Vagina (tissue), 2 donors: ENCODE data around the gene DNAH2. TPM values are rescaled to one million over a fixed set of nuclear protein-coding genes. Genes with fewer than 3 reads are reported as not detected.

ENCODE experiments used
- DNase-seq, 2 donors: peaks; one replicate each; pipeline ENCODE4 v3.0.0-alpha.2; 2017; ENCODE audit errors: extremely low spot score in 2 of 2
- H3K27ac ChIP-seq: fragments of 200-600 bp; sonication (generic); one replicate; pipeline ENCODE4 v1.5.1; 2019
- H3K27me3 ChIP-seq: fragments of 200-600 bp; sonication (generic); one replicate; pipeline ENCODE4 v1.5.1; 2019
- H3K36me3 ChIP-seq, 2 donors: fragments of 200-600 bp; sonication (generic); one replicate each; pipeline ENCODE4 v1.5.1; 2017 to 2019
- H3K4me1 ChIP-seq: fragments of 200-600 bp; sonication (generic); one replicate; pipeline ENCODE4 v1.5.1; 2019
- H3K4me3 ChIP-seq, 2 donors: fragments of 200-600 bp; sonication (generic); 1 replicate in 1 of 2; 2 replicates in 1 of 2; pipeline ENCODE4 v1.5.1; 2016 to 2019
- H3K9me3 ChIP-seq: fragments of 200-600 bp; sonication (generic); one replicate; pipeline ENCODE4 v1.5.1; 2019
- CTCF ChIP-seq, 3 experiments: fragments of 450-650 bp in 2 of 3; fragments of 200-600 bp in 1 of 3; sonication (generic) in 1 of 3; IDR thresholded peaks; one replicate each; pipeline ENCODE4 v1.5.1; 2017 to 2019; ENCODE audit warnings: antibody characterized with exemption in 3 of 3, mild to moderate bottlenecking in 2 of 3, moderate library complexity in 2 of 3
- POLR2A ChIP-seq, 2 donors: fragments of 450-650 bp; IDR thresholded peaks; one replicate each; pipeline ENCODE4 v1.6.1; 2017; ENCODE audit warnings: antibody characterized with exemption in 2 of 2, mild to moderate bottlenecking in 2 of 2, moderate library complexity in 2 of 2
- POLR2AphosphoS5 ChIP-seq, 2 donors: sonication (generic); formaldehyde crosslinking; IDR thresholded peaks; one replicate each; pipeline ENCODE4 v1.9.0; 2017; ENCODE audit warnings: antibody characterized with exemption in 2 of 2, mild to moderate bottlenecking in 2 of 2, low read depth in 1 of 2; ENCODE audit not compliant: insufficient read depth in 1 of 2
- intact Hi-C: fragments of 100-400 bp; cut with DNase I; formaldehyde crosslinking; loops from one replicate; pipeline ENCODE4 v1.15.1; 2023
- total RNA-seq: library from RNA; depleted of rRNA; stranded (reverse); fragments of >200 nt; gene quantifications from one replicate; pipeline ENCODE4 v1.2.3, GENCODE V29; 2016

DNAH2 gene
- total RNA-seq, 1 donor from 2014 or later = 0.49 TPM

DNA sequence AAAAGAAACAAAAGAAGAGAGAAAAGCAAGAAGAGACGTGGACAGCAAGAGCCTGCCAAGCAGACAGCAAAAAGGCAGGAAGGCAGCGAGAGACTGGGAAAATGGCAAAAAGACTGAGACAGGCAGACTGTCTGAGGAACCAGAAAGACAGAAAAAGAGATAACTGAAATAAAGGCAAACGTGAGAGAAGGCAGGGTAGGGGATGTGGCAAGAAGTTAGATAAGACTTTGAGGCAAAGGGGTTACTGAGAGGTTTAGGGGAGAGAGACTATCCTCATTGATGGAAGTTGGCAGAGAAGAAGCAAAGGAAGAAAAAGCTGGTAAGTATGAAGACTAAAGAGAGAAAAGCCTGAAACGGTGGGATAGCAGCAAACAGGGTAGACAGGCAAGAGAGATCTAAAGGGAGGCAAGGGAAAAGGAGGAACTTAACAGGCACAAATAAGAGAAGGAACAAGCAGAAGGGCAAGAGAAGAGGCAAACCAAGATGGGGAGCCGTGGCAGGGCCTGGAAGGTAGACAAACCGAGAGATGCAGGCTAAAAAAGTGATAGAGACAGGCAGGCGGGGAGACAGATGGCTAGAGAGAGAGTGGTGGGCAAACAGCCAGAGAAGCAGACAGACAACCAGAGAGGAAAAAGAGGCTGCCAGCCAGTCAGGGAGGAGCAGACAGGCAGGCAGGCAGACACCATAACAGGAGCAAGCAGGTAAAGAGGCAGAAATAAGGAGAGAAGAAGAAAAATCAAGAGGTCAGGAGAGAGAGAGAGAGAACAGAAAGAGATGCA lies 163.9 kb downstream of the DNAH2 start:
- Histone ChIP-seq H3K27me3 (no peaks in the 10 kb centered on the region), H3K4me3 (no peak overlapping the region), H3K27ac (peak overlapping the region; percentile 98), H3K36me3 (peaks cover 0 to 9% of the 10 kb centered on the region in 2 donors), H3K4me1 (peaks cover 38% of the 10 kb centered on the region), H3K9me3 (no peaks in the 10 kb centered on the region)
- peak in 1 of 2 donors; percentile 79 for DNase-seq
- intact Hi-C loops = no loop called here
- TF ChIP-seq POLR2A (IDR thresholded peaks at IDR 0.05) = no peak

GRCh38 chr17:7882068-7882467 lies 164.5 kb downstream of the DNAH2 start:
- TF ChIP-seq POLR2A (IDR thresholded peaks at IDR 0.05) = no peak
- no peak for TF ChIP-seq POLR2AphosphoS5 (IDR thresholded peaks at IDR 0.05; ENCODE audit: insufficient read depth in 1 of 2, low read depth in 1 of 2)
- TF ChIP-seq CTCF (IDR thresholded peaks at IDR 0.05) = no peak
- Histone ChIP-seq H3K9me3 (no peaks in the 10 kb centered on the region), H3K36me3 (peaks cover 0 to 9% of the 10 kb centered on the region in 2 donors), H3K27ac (peak overlapping the region; percentile 98), H3K27me3 (no peaks in the 10 kb centered on the region), H3K4me1 (peaks cover 44% of the 10 kb centered on the region), H3K4me3 (no peak overlapping the region)
- DNase-seq = peak in 1 of 2 donors; percentile 79
- intact Hi-C loops = no loop called here

GRCh38 chr17:7882629-7883028 lies 165.1 kb downstream of the DNAH2 start:
- TF ChIP-seq CTCF (IDR thresholded peaks at IDR 0.05) = no peak
- TF ChIP-seq POLR2A (IDR thresholded peaks at IDR 0.05) = no peak
- peak in 1 of 2 donors; percentile 14 for TF ChIP-seq POLR2AphosphoS5 (IDR thresholded peaks at IDR 0.05; ENCODE audit: insufficient read depth in 1 of 2, low read depth in 1 of 2)
- H3K36me3 ChIP-seq = peaks cover 0 to 9% of the 10 kb centered on the region in 2 donors
- H3K4me3 ChIP-seq = no peak overlapping the region
- peak in 1 of 2 donors; percentile 69 for DNase-seq
- H3K9me3 ChIP-seq = no peaks in the 10 kb centered on the region
- intact Hi-C loops = no loop called here
- H3K27ac ChIP-seq = peak overlapping the region; percentile 98
- no peaks in the 10 kb centered on the region for H3K27me3 ChIP-seq
- peaks cover 47% of the 10 kb centered on the region for H3K4me1 ChIP-seq

Other genes starting within 250 kb of the DNAH2 start
- gene ZBTB4, start 238.1 kb upstream of the DNAH2 start, total RNA-seq = 38.1 TPM
- gene SLC35G6, start 236.3 kb upstream of the DNAH2 start, total RNA-seq = not detected
- 118 TPM for gene POLR2A, start 233.4 kb upstream of the DNAH2 start, total RNA-seq
- 60.6 TPM for gene TNFSF12, start 168.7 kb upstream of the DNAH2 start, total RNA-seq
- gene TNFSF13, start 159.0 kb upstream of the DNAH2 start, total RNA-seq = 20.1 TPM
- gene SENP3, start 155.8 kb upstream of the DNAH2 start, total RNA-seq = 60.2 TPM
- gene CD68, start 138.1 kb upstream of the DNAH2 start, total RNA-seq = 40.0 TPM
- gene MPDU1, start 133.9 kb upstream of the DNAH2 start, total RNA-seq = 73.4 TPM
- gene SOX15, start 127.7 kb upstream of the DNAH2 start, total RNA-seq = 44.4 TPM
- gene FXR2, start 102.8 kb upstream of the DNAH2 start, total RNA-seq = 36.1 TPM
- 69.7 TPM for gene SAT2, start 89.9 kb upstream of the DNAH2 start, total RNA-seq
- not detected for gene SHBG, start 87.6 kb upstream of the DNAH2 start, total RNA-seq
- gene ATP1B2, start 66.8 kb upstream of the DNAH2 start, total RNA-seq = 2.7 TPM
- gene TP53, start 30.3 kb upstream of the DNAH2 start, total RNA-seq = 18.7 TPM
- 7.6 TPM for gene WRAP53, start 29.3 kb upstream of the DNAH2 start, total RNA-seq
- 2.7 TPM for gene EFNB3, start 12.5 kb upstream of the DNAH2 start, total RNA-seq
- 12.5 TPM for gene KDM6B, start 116.5 kb downstream of the DNAH2 start, total RNA-seq
- gene TMEM88, start 137.3 kb downstream of the DNAH2 start, total RNA-seq = 26.3 TPM
- 83.5 TPM for gene NAA38, start 139.8 kb downstream of the DNAH2 start, total RNA-seq
- 4.4 TPM for gene CYB5D1, start 140.3 kb downstream of the DNAH2 start, total RNA-seq
- gene CHD3, start 171.0 kb downstream of the DNAH2 start, total RNA-seq = 128 TPM
- gene RNF227, start 198.5 kb downstream of the DNAH2 start, total RNA-seq = 2.9 TPM
- gene KCNAB3, start 212.1 kb downstream of the DNAH2 start, total RNA-seq = 2.7 TPM
- 74.4 TPM for gene TRAPPC1, start 214.2 kb downstream of the DNAH2 start, total RNA-seq
- 20.9 TPM for gene CNTROB, start 214.5 kb downstream of the DNAH2 start, total RNA-seq